IPS DF 19.7 (cell line): Measurements from ENCODE around the gene DFFB.

Experiments used
- DNase-seq: peaks from one replicate; pipeline ENCODE4 v3.0.0-alpha.2; 2013; ENCODE audit warnings: low read depth, low spot score

The DFFB gene

GRCh38 chr1:3831689-3832088 lies 25.6 kb upstream of the DFFB start:
- DNase-seq = no peak

GRCh38 chr1:3834701-3835100 lies 22.6 kb upstream of the DFFB start:
- no peak for DNase-seq

GRCh38 chr1:3836421-3836820 lies 20.9 kb upstream of the DFFB start:
- no peak for DNase-seq

GRCh38 chr1:3837200-3837599 lies 20.1 kb upstream of the DFFB start:
- no peak for DNase-seq

- DNase-seq = no peak
These were observed 19.6 kb upstream of the DFFB start for GRCh38 chr1:3837685-3838084.

- DNase-seq = no peak
These were observed 18.5 kb upstream of the DFFB start for GRCh38 chr1:3838788-3839187.

- no peak for DNase-seq
These were observed 15.8 kb upstream of the DFFB start for GRCh38 chr1:3841491-3841890.

GRCh38 chr1:3842912-3843311 lies 14.4 kb upstream of the DFFB start:
- DNase-seq = no peak

- no peak for DNase-seq
These were observed 10.7 kb upstream of the DFFB start for GRCh38 chr1:3846541-3846940.

- no peak for DNase-seq
These were observed 10.2 kb upstream of the DFFB start for GRCh38 chr1:3847081-3847480.

- no peak for DNase-seq
These were observed 6.4 kb upstream of the DFFB start for GRCh38 chr1:3850857-3851256.

GRCh38 chr1:3851292-3851691 lies 6.0 kb upstream of the DFFB start:
- DNase-seq = no peak

- DNase-seq = no peak
These were observed 5.2 kb upstream of the DFFB start for GRCh38 chr1:3852091-3852490.

- DNase-seq = no peak
These were observed 4.4 kb upstream of the DFFB start for GRCh38 chr1:3852711-3853485.

GRCh38 chr1:3857791-3858129 lies 484 bp downstream of the DFFB start:
- no peak for DNase-seq

GRCh38 chr1:3858231-3858981 lies 1.1 kb downstream of the DFFB start:
- DNase-seq = no peak

GRCh38 chr1:3863231-3863935 lies 6.1 kb downstream of the DFFB start:
- DNase-seq = no peak

- DNase-seq = no peak
These were observed 7.6 kb downstream of the DFFB start for GRCh38 chr1:3864884-3865283.

- DNase-seq = no peak
These were observed 8.4 kb downstream of the DFFB start for GRCh38 chr1:3865606-3866160.

- DNase-seq = no peak
These were observed 11.3 kb downstream of the DFFB start for GRCh38 chr1:3868464-3869006.

- DNase-seq = no peak
These were observed 12.6 kb downstream of the DFFB start for GRCh38 chr1:3869751-3870301.

GRCh38 chr1:3871451-3871805 lies 14.2 kb downstream of the DFFB start:
- no peak for DNase-seq
